Pancreas (tissue), 10 donors: Measurements from ENCODE around the gene CCDC102A. TPM values are rescaled to one million over a fixed set of nuclear protein-coding genes. Genes with fewer than 3 reads are reported as not detected.

Experiments
- ATAC-seq, 4 donors: fragments of 200-7000 bp; cut with Tn5 transposase; one replicate each; pipeline versions ENCODE4 v1.8.0 to v1.9.1; 2020; ENCODE audit warnings: mild to moderate bottlenecking in 4 of 4, moderate library complexity in 4 of 4
- DNase-seq, 6 donors: peaks; one replicate each; pipeline ENCODE4 v3.0.0-alpha.2; 2020
- FAIRE-seq: peaks from 2 replicates; lab custom pipeline; 2012; peaks lifted over from hg19 to GRCh38; lab: Jason Lieb, UNC
- H3K27ac ChIP-seq, 4 donors: fragments of 200-600 bp; sonication (generic); 1 replicate in 3 of 4; 2 replicates in 1 of 4; pipeline versions ENCODE4 v1.5.0 to v1.8.0; 2020
- H3K27me3 ChIP-seq, 4 donors: fragments of 200-600 bp; one replicate each; pipeline ENCODE4 v1.8.0; 2021
- H3K36me3 ChIP-seq, 3 donors: fragments of 200-600 bp; sonication (generic) in 1 of 3; one replicate each; pipeline versions ENCODE4 v1.5.0 to v1.8.0; 2020 to 2021
- H3K4me1 ChIP-seq, 3 donors: fragments of 200-600 bp; one replicate each; pipeline ENCODE4 v1.8.0; 2021
- H3K4me3 ChIP-seq, 4 donors: fragments of 200-600 bp; sonication (generic) in 2 of 4; one replicate each; pipeline versions ENCODE4 v1.5.0 to v1.8.0; 2020 to 2021
- H3K9me3 ChIP-seq, 4 donors: fragments of 200-600 bp; one replicate each; pipeline ENCODE4 v1.8.0; 2021
- CTCF ChIP-seq, 4 donors: fragments of 200-600 bp; sonication (generic) in 3 of 4; IDR thresholded peaks; one replicate each; pipeline versions ENCODE4 v1.5.0 to v1.8.0; 2021; ENCODE audit warnings: antibody characterized with exemption in 4 of 4
- WGBS, 2 donors: extraction: QIAGEN DNeasy Blood & Tissue Kit; methylation state at CpG; one replicate each; pipeline ENCODE4 v1.1.7; 2013; 5-methylcytosine and 5-hydroxymethylcytosine counted together
- intact Hi-C, 3 donors: fragments of 100-400 bp; cut with DNase I; formaldehyde crosslinking; loops; one replicate each; pipeline versions ENCODE4 v1.11.1 to v1.14.2; 2022
- polyA plus RNA-seq, 2 donors: library from polyadenylated mRNA; stranded (reverse); fragments of 200-250 nt; gene quantifications; one replicate each; pipeline ENCODE4 v1.2.3, GENCODE V29; 2013
- total RNA-seq, 6 donors: library from RNA; stranded (reverse); fragmentation: NEBNext Ultra II Directional in 4 of 6; extraction: Animal tissue kit (Norgen Biotek cat#: 25700) in 4 of 6; gene quantifications; one replicate each; pipeline versions ENCODE4 v1.2.1 to v1.2.4, GENCODE V29; 2021 to 2023
- donor health status: healthy with polysubstance abuse.
- donor health status: DM: no; HTN: no; CAD: no; lungs with moderate emphysema.
- donor health status: DM: no; HTN: no; CAD: no.
- donor health status: control.
- donor health status: control.
- donor health status: Bipolar disorder and iron deficiency.
- donor health status: DM: yes; HTN: yes; CAD: no.
- donor health status: DM: no; HTN: no; CAD: no.
- donor health status: DM: no; HTN: no; CAD: no.
- donor health status: DM: yes; HTN: yes; CAD: no.

CCDC102A gene
- total and polyA plus RNA-seq, 8 donors = 2.2 to 5.8 (median 2.9) TPM

GRCh38 chr16:57514791-57515600 lies 21.4 kb downstream of the CCDC102A start:
- Histone ChIP-seq H3K4me3 (no peak overlapping the region), H3K27ac (no peak overlapping the region), H3K27me3 (no peaks in the 10 kb centered on the region), H3K9me3 (no peaks in the 10 kb centered on the region), H3K4me1 (no peaks in the 10 kb centered on the region), H3K36me3 (no peaks in the 10 kb centered on the region)
- peak in 1 of 6 donors; percentile 12 for DNase-seq
- ATAC-seq = no peak
- WGBS, 2 donors = 89 to 91% methylated on average over 22 to 23 of the region's 23 CpGs
- FAIRE-seq = no peak
- intact Hi-C loops = loop anchor here in 2 of 3 donors (5.0 to 10.0 kb wide), 3 partner anchors 90 to 213 kb away; no protein-coding TSS in a partner anchor
- no peak for TF ChIP-seq CTCF (IDR thresholded peaks at IDR 0.05)

GRCh38 chr16:57514371-57514770 lies 22.0 kb downstream of the CCDC102A start:
- no peak for DNase-seq
- intact Hi-C loops = loop anchor here in 2 of 3 donors (10.0 kb wide), 2 partner anchors 90 to 210 kb away; no protein-coding TSS in a partner anchor

GRCh38 chr16:57513371-57514102 lies 22.8 kb downstream of the CCDC102A start:
- no peak overlapping the region for H3K27ac ChIP-seq
- WGBS, 2 donors = 79 to 85% methylated on average over 14 of the region's 14 CpGs
- no peaks in the 10 kb centered on the region for H3K4me1 ChIP-seq
- intact Hi-C loops = loop anchor here in 2 of 3 donors (10.0 kb wide), 2 partner anchors 89 to 209 kb away; no protein-coding TSS in a partner anchor
- H3K4me3 ChIP-seq = no peak overlapping the region
- H3K36me3 ChIP-seq = no peaks in the 10 kb centered on the region
- TF ChIP-seq CTCF (IDR thresholded peaks at IDR 0.05) = no peak
- FAIRE-seq = no peak
- no peaks in the 10 kb centered on the region for H3K27me3 ChIP-seq
- H3K9me3 ChIP-seq = no peaks in the 10 kb centered on the region
- DNase-seq = no peak
- ATAC-seq = no peak

More at GRCh38 chr16:57514371-57514770, 22.0 kb downstream of the CCDC102A start:
- no peaks in the 10 kb centered on the region for H3K27me3 ChIP-seq
- FAIRE-seq (no peak), ATAC-seq (no peak)
- H3K9me3 ChIP-seq = no peaks in the 10 kb centered on the region
- H3K27ac ChIP-seq = no peak overlapping the region
- no peaks in the 10 kb centered on the region for H3K4me1 ChIP-seq
- no peaks in the 10 kb centered on the region for H3K36me3 ChIP-seq
- H3K4me3 ChIP-seq = no peak overlapping the region
- 88 to 91% methylated on average over 4 of the region's 4 CpGs for WGBS, 2 donors
- no peak for TF ChIP-seq CTCF (IDR thresholded peaks at IDR 0.05)

- FAIRE-seq (no peak), ATAC-seq (no peak), DNase-seq (no peak)
- no peak overlapping the region for H3K27ac ChIP-seq
- H3K9me3 ChIP-seq = no peaks in the 10 kb centered on the region
- H3K4me1 ChIP-seq = no peaks in the 10 kb centered on the region
- WGBS, 2 donors = 93 to 95% methylated on average over 23 of the region's 23 CpGs
- H3K36me3 ChIP-seq = no peaks in the 10 kb centered on the region
- TF ChIP-seq CTCF (IDR thresholded peaks at IDR 0.05) = no peak
- intact Hi-C loops = loop anchor here in 2 of 3 donors (10.0 kb wide), 2 partner anchors 88 to 208 kb away; no protein-coding TSS in a partner anchor
- no peaks in the 10 kb centered on the region for H3K27me3 ChIP-seq
- no peak overlapping the region for H3K4me3 ChIP-seq
Observed at GRCh38 chr16:57512296-57513001, 23.9 kb downstream of the CCDC102A start.
